Muscle of leg (tissue), 11 donors: ENCODE data around the gene SLC4A1. TPM values are rescaled to one million over a fixed set of nuclear protein-coding genes. Genes with fewer than 3 reads are reported as not detected.
A peak's percentile ranks its signal among the peaks of the same experiment; 100 is the strongest.

Experiments used
- DNase-seq: peaks from one replicate; pipeline ENCODE4 v3.0.0; 2013
- H3K27ac ChIP-seq: one replicate; pipeline ENCODE4 v1.5.1; 2013; ENCODE audit warnings: mild to moderate bottlenecking, low read length, control low read depth
- H3K27me3 ChIP-seq: one replicate; pipeline ENCODE4 v1.6.1; 2013; ENCODE audit warnings: low read length; ENCODE audit not compliant: control insufficient read depth, insufficient read depth
- H3K36me3 ChIP-seq: one replicate; pipeline ENCODE4 v1.6.1; 2013; ENCODE audit warnings: low read length; ENCODE audit not compliant: control insufficient read depth, insufficient read depth
- H3K4me1 ChIP-seq: one replicate; pipeline ENCODE4 v1.6.1; 2013; ENCODE audit warnings: low read length; ENCODE audit not compliant: control insufficient read depth, insufficient read depth
- H3K4me3 ChIP-seq: one replicate; pipeline ENCODE4 v1.5.1; 2013; ENCODE audit warnings: low read length, control low read depth
- H3K9me3 ChIP-seq: replicated peaks from 2 replicates; pipeline ENCODE4 v1.6.1; 2013; ENCODE audit warnings: low read depth, low read length; ENCODE audit not compliant: control insufficient read depth
- WGBS: methylation state at CpG from one replicate; pipeline ENCODE4 v1.1.5; 2013; ENCODE audit warnings: missing lambda C conversion rate; ENCODE audit not compliant: insufficient coverage; 5-methylcytosine and 5-hydroxymethylcytosine counted together
- polyA plus RNA-seq, 8 donors: library from polyadenylated mRNA; unstranded; fragments of 120-200 nt; gene quantifications; one replicate each; pipeline versions ENCODE4 v1.2.1 to v1.2.3, GENCODE V29; 2013; ENCODE audit warnings: inconsistent platforms in 1 of 8, low replicate concordance in 1 of 8; ENCODE audit not compliant: insufficient read length in 8 of 8, insufficient read depth in 1 of 8
- total RNA-seq: library from RNA; stranded (reverse); fragments of 120-200 nt; gene quantifications from one replicate; pipeline ENCODE4 v1.2.4, GENCODE V29; 2013

The SLC4A1 gene
- total and polyA plus RNA-seq, 9 donors, result 5.2 to 20.9 (median 11.6) TPM

DNA sequence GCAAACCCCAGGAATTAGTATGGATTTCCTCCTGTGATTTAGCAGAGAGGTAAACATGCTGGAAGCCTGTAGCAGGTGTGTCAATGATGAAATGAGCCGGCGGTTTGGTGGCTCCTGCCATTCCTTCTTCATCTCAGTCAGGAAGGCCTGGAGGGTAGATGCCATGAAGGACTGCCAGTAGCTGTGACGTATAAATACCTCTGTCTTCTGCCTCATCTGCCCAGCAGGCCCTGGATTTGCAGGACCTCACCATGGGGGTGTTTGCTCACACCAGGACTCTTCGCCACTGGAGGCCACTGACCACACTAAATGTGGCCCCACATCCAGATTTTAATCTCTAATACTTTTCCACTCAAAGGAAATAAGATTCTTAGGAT, 16.1 kb upstream of the SLC4A1 start:
- no peak for DNase-seq
- no peaks in the 10 kb centered on the region for H3K9me3 ChIP-seq
- H3K36me3 ChIP-seq, result no peaks in the 10 kb centered on the region
- WGBS, result no CpG with 5 or more reads among the region's 4 CpGs
- H3K27ac ChIP-seq, result no peak overlapping the region
- no peaks in the 10 kb centered on the region for H3K27me3 ChIP-seq
- H3K4me3 ChIP-seq, result no peak overlapping the region
- peaks cover 12% of the 10 kb centered on the region for H3K4me1 ChIP-seq

DNA sequence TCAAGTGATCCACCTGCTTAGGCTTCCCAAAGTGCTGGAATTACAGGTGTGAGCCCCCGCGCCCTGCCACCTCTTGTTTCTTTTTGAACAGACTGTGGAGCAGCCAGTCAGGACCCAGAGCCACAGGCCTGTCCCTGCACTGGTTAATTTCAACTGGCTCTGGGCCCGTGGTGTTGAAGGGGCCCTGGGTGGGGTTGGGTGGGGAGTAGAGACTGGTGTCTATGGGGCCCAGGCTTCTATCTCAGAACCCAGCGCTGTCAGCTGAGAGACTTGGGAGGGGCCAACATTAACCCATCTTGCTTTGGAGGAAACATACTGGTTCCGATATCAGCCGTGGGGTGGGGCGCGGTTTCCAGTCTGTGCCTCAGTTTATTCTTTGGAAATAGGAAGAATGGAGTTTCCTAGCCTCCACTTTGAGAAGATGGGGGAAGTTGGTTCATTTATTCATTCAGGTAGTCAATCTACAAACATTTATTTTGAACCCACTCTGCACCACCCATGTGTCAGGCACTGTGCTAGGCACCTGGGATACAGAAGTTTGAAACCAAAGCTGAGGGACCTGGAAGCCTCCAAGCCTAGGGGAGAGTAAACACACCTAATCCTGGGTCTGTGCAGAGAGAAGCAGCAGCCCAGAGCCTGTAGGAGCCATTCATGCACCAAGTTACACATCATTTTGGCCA, 15.5 kb upstream of the SLC4A1 start:
- no peaks in the 10 kb centered on the region for H3K27me3 ChIP-seq
- no peaks in the 10 kb centered on the region for H3K9me3 ChIP-seq
- H3K4me3 ChIP-seq, result no peak overlapping the region
- DNase-seq, result no peak
- 100% methylated on average over 3 of the region's 8 CpGs for WGBS
- H3K36me3 ChIP-seq, result no peaks in the 10 kb centered on the region
- peaks cover 12% of the 10 kb centered on the region for H3K4me1 ChIP-seq
- no peak overlapping the region for H3K27ac ChIP-seq

DNA sequence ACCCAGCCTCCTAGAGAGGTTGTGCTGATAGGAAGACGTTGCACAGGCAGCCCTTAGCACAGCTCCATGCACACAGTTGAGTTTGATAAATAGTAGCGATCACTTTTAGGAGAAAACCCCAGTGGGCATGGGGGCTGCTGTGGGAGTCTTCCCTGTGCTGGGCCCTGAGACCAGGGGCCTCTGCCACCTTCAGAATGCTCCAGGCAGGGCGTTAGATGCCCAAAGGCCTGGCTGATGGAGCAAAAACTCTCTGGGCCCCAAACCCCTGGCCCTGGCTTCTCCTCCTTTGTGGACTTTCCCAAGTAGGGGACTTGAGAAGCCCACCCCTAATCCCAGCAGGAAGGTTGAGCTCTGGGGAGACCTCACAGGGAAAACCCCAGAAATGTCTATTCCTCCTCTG, 14.3 kb upstream of the SLC4A1 start:
- 44% methylated on average over 1 of the region's 3 CpGs for WGBS

DNA sequence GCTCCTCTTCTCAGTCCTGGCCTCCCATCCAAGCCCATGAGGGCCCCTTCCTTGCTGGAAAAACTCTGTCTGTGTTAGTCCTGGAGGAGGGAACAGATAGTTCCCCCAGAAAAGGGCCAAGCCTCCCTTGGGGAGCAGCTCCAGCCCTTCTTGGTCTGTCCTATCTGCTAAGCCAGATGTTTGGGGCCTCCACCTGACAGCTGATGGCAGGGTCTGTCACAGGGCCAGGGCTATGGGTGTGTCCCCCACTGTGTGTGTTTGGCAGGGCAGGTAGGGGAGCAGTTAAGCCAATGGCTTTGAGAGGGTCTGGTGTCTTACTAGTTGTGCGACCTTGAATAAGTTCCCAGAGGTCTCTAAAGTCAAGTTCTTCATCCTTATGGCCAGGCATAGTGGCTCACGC, 13.6 kb upstream of the SLC4A1 start:
- no CpG with 5 or more reads among the region's 2 CpGs for WGBS
- DNase-seq, result no peak
- Histone ChIP-seq H3K9me3 (no peaks in the 10 kb centered on the region), H3K4me3 (no peak overlapping the region), H3K27ac (no peak overlapping the region), H3K36me3 (no peaks in the 10 kb centered on the region), H3K4me1 (peaks cover 12% of the 10 kb centered on the region), H3K27me3 (no peaks in the 10 kb centered on the region)

More for the DNA sequence above, 14.3 kb upstream of the SLC4A1 start:
- Histone ChIP-seq H3K27ac (no peak overlapping the region), H3K9me3 (no peaks in the 10 kb centered on the region), H3K36me3 (no peaks in the 10 kb centered on the region), H3K4me3 (no peak overlapping the region), H3K4me1 (peaks cover 12% of the 10 kb centered on the region), H3K27me3 (no peaks in the 10 kb centered on the region)
- no peak for DNase-seq

DNA sequence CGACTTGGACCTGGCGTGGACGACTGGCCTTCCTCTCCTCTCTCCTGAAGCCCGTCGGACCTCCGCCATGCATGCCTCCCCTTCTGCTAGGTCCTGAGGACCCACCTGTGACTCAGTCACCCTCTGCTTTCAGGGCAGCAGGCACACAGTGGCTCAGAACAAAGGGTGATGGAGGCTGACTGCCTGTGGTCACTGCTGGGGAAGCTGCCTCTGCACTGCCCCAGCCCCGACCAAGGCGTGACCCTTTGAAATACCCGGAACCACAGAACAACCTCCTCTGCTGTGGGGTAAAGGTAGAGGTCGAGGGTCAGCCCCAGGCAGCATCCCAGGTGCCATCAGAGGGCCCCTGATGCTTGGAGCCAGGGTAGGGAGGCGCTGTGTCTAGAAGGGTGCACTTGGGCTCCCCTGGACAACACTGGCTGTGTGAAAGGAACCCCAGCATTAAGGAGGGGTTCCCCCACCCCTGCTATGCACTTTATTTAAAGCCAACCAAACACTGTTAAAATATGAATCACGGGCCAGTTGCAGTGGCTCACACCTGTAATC, 12.5 kb upstream of the SLC4A1 start:
- Histone ChIP-seq H3K27me3 (no peaks in the 10 kb centered on the region), H3K9me3 (no peaks in the 10 kb centered on the region), H3K27ac (no peak overlapping the region), H3K4me3 (no peak overlapping the region), H3K36me3 (no peaks in the 10 kb centered on the region), H3K4me1 (peaks cover 12% of the 10 kb centered on the region)
- 66% methylated on average over 6 of the region's 12 CpGs for WGBS
- DNase-seq, result no peak

- H3K27ac ChIP-seq, result peak overlapping the region; percentile 35
- DNase-seq, result peak; percentile 75
- no peaks in the 10 kb centered on the region for H3K27me3 ChIP-seq
- whole genome bisulfite sequencing, result 25% methylated on average over 16 of the region's 20 CpGs
- H3K4me3 ChIP-seq, result no peak overlapping the region
- no peaks in the 10 kb centered on the region for H3K9me3 ChIP-seq
- peaks cover 12% of the 10 kb centered on the region for H3K4me1 ChIP-seq
- H3K36me3 ChIP-seq, result no peaks in the 10 kb centered on the region
Observed at GRCh38 chr17:44279666-44280391, 11.9 kb upstream of the SLC4A1 start.

DNA sequence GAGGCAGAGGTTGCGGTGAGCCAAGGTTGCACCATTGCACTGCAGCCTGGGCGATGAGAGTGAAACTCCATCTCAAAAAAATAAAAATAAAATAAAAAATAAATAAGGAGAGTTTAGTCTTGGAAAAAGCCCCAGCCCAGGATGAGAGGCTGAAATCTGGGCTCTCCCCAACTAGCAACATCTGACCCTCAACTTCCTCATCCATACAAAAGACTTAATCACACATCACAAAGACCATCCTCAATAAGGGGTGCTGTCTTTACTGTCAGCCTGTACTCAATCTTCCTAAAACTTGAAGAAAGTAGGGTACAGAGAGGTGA, 11.4 kb upstream of the SLC4A1 start:
- Histone ChIP-seq H3K27me3 (no peaks in the 10 kb centered on the region), H3K4me3 (no peak overlapping the region), H3K36me3 (no peaks in the 10 kb centered on the region), H3K27ac (no peak overlapping the region), H3K9me3 (no peaks in the 10 kb centered on the region), H3K4me1 (peaks cover 12% of the 10 kb centered on the region)
- WGBS, result no CpG with 5 or more reads among the region's 2 CpGs
- DNase-seq, result no peak

GRCh38 chr17:44277976-44278375, 10.0 kb upstream of the SLC4A1 start:
- Histone ChIP-seq H3K27ac (no peak overlapping the region), H3K4me3 (no peak overlapping the region), H3K27me3 (no peaks in the 10 kb centered on the region), H3K36me3 (no peaks in the 10 kb centered on the region), H3K9me3 (no peaks in the 10 kb centered on the region), H3K4me1 (peaks cover 13% of the 10 kb centered on the region)
- DNase-seq, result no peak
- 44% methylated on average over 4 of the region's 4 CpGs for WGBS

DNA sequence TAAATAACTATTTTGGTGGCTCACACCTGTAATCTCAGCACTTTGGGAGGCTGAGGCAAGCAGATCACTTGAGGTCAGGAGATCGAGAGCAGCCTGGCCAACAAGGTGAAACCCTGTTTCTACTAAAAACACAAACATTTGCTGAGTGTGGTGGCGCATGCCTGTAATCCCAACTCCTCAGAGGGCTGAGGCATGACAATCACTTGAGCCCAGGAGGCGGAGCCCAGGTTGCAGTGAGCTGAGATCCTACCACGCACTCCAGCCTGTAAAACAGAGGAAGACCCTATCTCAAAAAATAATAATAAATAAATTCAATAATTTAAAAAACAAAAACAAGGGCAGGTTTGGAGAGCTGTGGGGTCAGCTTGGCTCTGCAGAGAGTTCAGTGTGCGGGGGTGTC, 5.7 kb upstream of the SLC4A1 start:
- no peaks in the 10 kb centered on the region for H3K36me3 ChIP-seq
- WGBS, result 100% methylated on average over 1 of the region's 5 CpGs
- no peak overlapping the region for H3K4me3 ChIP-seq
- no peak overlapping the region for H3K27ac ChIP-seq
- no peaks in the 10 kb centered on the region for H3K9me3 ChIP-seq
- peaks cover 34% of the 10 kb centered on the region for H3K4me1 ChIP-seq
- no peak for DNase-seq
- no peaks in the 10 kb centered on the region for H3K27me3 ChIP-seq

DNA sequence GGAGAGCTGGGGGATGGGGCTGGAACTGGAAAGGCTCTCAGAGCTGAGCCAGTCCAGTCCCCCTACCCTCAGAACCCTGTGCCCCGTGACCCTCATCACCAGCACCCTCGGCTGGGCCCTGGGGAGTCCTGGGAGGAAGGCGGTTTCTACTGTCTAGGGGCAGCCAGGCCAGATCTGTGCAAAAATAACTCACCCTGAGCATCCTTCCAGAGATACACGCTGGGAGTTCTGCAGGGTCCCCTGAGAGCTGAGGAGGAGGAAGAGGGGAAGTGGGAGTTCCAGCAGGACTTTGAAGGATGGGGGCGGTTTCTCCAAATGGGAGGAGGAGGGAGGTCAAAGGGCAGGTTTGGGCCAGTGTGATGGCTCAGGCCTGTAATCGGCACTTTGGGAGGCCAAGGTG, 5.0 kb upstream of the SLC4A1 start:
- DNase-seq, result no peak
- Histone ChIP-seq H3K27ac (no peak overlapping the region), H3K9me3 (no peaks in the 10 kb centered on the region), H3K27me3 (no peaks in the 10 kb centered on the region), H3K36me3 (no peaks in the 10 kb centered on the region), H3K4me1 (peaks cover 40% of the 10 kb centered on the region), H3K4me3 (no peak overlapping the region)
- 56% methylated on average over 2 of the region's 6 CpGs for WGBS
